ENCODE measurements around the gene MRI1.
"Not testable (repeated sequence)": the region's sequence is repeated elsewhere in the genome, so short reads cannot be mapped to it uniquely, and the experiment has no call there.

The MRI1 gene

DNA sequence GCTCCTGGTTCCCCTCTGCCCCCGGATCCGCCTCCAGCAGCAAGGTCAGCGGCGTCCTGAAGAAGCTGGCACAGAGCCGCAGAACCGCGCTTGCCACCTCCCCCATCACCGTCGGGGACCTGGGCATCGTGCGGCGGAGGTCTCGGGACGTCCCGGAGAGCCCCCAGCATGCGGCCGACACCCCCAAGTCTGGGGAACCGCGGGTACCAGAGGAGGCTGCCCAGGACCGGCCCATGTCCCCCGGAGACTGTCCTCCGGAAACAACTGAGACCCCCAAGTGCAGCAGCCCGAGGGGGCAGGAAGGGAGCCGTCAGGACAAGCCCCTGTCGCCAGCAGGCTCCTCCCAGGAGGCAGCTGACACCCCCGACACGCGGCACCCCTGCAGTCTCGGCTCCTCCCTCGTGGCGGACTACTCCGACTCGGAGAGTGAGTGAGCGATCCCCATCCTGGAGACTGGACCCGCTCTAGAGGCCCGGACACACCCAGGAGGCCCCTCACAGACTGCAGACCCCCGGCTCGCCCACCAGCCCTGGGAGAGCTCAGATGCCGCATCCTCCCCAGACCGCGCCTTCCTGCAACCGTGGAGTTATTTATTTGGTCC lies 1.6 kb upstream of the MRI1 start:
- DNase-seq = no peak

DNA sequence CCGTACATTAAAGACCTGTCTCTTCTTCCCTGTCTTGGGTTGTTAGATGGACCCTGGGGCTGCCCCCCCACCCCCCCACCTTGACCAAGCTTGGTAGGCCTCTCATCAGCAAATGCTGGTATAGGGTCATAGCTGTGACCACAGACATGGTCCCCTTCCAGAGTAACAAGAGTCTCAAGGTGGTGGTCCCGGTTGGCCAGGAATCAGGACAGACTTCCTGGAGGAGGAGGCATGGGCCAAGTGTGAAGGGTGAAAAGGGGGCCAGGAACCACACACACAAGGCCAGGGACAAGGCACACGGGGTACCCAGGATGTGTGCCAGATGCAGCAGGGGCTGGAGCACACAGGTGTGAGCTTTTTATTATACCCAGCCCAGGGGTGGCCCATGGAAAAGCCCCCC lies 1.1 kb upstream of the MRI1 start:
- no peak for DNase-seq

DNA sequence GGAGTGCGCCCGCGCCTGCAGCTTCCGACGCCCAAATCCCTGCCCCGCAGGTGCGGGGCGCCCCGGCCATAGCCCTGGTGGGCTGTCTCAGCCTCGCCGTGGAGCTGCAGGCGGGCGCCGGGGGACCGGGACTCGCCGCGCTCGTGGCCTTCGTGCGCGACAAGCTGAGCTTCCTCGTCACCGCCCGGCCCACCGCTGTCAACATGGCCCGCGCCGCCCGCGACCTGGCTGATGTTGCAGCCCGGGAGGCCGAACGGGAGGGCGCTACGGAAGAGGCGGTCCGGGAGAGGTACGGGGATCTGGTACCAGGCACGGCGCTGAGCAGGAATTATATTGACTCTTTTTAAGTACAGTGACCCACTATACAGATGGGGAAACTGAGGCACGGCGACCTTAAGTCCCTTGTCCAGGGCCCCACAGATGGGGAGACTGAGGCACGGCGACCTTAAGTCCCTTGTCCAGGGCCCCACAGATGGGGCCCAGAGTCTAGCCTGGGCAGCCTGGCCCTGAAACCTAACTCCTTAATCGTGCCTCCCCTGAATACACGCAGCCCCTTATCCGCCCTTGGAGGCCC lies 586 bp downstream of the MRI1 start:
- DNase-seq = peak; percentile 29

DNA sequence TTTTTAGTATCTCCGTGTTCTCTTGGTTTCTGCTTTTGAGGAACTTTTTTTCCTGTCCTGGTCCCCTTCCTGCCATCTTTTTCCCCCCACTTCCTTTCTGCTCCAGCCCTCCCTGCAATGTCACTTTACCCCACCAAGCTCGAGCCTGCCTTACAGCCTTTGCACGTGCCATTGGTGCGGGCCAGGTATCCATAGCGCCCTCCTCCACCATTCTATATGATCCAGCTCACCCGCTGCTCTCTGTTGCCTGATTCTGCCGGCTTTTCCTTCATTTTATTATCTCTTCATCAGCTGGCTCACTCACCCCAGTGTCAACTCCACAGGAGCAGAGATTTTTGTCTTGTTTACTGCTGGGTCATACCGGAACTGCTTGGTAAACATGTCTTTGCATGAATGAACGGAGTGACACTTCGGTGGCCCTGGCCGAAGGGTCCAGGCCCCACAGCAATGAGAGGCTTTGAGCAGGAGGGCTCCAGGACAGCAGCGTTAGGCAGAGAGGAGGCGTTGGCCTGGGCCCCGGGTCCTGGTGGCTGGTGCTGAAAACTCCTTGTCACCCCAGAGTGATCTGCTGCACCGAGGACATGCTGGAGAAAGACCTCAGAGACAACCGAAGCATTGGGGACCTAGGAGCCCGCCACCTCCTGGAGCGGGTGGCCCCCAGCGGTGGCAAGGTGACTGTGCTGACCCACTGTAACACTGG lies 1.2 kb downstream of the MRI1 start:
- no peak for DNase-seq

DNA sequence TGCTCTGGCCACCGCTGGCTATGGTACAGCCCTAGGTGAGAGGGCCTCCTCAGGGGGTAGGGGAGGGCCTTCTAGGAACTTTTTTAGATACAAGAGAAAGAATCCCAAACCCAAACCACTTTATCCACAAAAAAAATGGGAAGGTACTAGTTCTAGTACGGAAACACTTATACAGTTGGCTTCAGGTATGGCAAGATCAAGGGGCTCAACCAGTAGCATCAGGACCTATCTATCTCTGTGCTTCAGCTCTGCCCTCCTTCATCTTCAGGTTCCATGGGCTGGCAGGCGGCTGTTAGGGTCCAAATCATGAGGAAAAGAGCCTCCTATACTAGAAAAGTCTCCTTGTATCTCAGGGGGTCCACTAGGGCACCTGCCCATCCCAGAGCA lies 1.8 kb downstream of the MRI1 start:
- DNase-seq = no peak

DNA sequence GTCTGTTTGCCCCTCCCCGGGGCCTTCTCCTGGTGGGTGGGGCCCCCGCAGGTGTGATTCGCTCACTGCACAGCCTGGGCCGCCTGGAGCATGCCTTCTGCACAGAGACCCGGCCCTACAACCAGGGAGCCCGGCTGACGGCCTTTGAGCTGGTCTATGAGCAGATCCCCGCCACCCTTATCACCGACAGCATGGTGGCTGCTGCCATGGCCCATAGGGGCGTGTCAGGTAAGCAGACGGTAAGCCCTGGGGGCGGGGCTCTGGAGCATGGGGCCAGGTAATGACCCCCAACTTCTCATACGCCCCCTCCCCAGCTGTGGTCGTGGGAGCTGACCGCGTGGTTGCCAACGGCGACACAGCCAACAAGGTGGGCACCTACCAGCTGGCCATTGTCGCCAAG lies 4.2 kb downstream of the MRI1 start:
- no peak for DNase-seq

DNA sequence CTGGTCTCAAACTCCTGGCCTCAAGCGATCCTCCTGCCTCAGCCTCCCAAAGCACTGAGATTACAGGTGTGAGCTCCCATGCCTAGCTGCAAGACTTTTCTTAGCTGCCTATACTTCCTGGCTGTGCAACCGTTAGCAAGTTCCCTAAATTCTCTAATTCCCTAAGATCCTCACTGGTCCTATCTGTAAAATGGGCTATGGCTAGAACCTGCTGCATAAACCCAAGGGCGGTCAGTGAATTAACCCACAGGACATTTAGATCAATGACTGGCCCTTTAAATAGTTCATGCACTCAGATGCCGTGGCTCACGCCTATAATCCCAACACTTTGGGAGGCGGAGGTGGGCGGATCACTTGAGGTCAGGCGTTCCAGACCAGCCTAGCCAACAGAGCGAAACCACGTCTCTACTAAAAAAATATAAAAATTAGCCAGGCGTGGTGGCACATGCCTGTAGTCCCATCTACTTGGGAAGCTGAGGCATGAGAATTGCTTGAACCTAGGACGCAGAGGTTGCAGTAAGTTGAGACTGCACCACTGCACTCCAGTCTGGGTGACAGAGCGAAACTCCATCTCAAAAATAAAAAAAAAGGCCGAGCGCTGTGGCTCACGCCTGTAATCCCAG lies 5.8 kb downstream of the MRI1 start:
- no peak for DNase-seq

DNA sequence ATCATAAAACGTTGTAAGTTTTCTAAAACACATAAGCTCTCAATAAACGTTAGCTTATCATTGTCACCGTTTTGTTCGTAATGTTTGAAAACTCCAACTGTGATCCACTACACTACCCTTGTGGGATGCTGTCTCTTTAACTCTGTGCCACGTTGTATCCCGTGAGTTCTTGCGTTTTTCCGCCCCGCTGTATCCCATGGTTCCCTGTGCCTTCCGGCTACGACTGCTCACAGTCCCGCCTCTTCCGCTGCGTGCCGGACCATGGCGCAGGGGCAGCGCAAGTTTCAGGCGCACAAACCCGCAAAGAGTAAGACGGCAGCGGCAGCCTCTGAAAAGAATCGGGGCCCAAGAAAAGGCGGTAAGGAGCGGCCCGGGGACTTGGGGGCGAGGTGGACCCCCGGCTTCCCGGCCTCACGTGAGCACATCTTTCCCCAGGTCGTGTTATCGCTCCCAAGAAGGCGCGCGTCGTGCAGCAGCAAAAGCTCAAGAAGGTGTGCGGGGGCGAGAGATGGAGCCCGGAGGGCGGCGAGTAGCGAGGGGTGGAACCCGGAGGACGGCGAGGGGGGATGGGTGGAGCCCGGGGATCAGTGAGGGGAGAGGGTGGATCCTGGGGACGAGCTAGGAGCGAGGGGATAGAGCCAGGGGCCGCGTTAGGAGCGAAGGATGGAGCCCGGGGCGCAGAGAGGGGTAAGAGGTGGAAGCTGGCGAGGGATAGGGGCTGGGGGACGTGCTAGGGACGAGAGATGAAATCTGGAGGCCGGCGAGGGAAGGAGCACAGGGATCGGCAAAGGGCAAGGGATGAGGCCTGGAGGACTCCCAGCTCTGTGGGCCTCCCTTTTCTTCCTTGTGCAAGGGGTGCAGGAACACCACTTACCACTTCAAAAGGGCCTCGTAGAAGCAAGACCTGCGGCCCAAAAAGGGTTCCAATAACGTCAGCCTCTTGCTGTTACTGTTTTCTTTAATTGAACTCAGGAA lies 10.2 kb downstream of the MRI1 start, which contains the start of gene C19orf53:
Gene C19orf53 (plus strand): TSS at position 240 of the 975 bp plus-strand sequence. CDS start 22 bp downstream, at position 262.
- peak; percentile 91 for DNase-seq

DNA sequence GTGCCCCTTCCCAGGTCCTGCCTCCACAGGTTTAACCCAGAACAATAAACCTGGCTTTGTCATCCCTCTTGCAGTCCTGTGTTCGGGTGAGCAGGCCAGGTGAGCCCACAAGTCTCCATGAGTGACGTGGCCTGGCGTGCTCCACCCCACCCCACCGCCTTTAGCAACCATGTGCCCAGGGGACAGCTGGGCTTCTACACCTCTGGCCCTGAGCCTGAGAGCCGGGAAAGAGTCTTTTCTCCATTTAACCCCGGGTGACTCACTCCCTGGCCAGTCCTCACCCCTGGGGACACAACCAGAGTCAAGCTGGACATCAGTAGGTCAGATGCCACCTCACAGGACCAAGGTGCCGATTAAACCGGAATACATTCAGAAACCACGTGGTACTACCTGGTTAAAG lies 14.1 kb downstream of the MRI1 start:
- no peak for DNase-seq

DNA sequence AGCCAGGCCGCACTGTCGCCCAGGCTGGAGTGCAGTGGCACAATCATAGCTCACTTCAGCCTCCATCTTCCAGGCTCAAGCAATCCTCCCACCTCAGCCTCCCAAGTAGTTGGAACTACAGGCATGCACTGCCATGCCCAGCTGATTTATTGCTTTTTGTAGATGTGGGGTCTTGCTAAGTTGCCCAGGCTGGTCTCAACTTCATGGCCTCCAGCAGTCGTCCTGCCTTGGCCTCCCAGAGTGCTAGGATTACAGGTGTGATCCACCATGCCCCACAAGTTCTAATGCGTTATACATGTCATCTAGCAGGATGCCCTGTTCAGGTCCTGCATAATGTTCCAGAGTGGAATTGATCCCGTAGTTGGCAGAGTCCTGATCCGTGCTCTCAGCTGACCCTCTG lies 14.5 kb downstream of the MRI1 start:
- DNase-seq = no peak

DNA sequence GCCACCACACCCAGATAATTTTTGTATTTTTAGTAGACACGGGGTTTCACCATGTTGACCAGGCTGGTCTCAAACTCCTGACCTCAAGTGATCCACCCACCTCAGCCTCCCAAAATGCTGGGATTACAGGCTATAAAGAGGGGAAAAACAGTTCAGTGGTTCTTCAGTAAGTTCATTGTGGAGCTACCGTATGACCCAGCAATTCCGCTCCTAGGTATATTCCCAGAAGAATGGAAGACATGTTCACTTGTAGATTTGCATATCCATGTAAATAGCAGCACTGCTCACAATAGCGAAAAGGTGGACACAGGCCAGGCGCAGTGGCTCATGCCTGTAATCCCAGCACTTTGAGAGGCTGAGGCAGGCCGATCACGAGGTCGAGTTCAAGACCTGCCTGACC lies 15.5 kb downstream of the MRI1 start:
- DNase-seq = not testable (repeated sequence)

DNA sequence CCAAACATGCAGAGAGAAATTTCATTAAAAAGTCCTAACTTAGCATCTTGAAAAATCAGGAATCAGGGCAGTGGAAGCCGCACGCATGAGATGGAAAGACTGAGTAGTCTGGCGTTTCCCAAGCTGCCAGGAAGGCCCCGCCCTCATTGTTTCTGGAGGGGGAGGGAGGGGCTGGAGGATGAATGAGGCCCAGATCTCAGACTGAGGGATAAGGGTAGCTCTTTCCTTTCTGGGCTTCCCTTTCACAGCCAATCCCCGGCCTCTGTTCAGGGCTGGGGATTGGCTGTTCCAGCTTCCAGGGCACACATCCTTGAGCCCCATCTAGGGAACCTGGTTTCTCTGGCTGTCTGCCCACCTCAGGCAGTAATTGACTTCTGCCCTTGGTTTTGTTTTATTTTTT lies 17.2 kb downstream of the MRI1 start:
- no peak for DNase-seq

DNA sequence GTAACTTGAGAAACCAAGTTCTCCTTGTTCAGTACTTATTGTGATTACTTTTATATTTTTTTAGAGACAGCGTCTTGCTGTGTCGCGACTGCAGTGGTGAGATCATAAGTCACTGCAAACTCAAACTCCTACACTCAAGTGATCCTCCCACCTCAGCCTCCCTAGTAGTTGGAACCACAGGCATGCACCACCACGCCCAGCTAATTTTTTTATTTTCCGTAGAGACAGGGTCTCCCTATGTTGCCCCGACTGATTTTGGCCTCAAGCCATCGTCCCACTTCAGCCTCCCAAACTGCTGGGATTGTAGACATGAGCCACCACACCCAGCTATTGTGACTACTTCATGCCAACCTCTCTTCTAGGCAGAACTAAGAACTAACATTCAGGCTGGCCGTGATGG lies 18.2 kb downstream of the MRI1 start:
- DNase-seq = no peak

DNA sequence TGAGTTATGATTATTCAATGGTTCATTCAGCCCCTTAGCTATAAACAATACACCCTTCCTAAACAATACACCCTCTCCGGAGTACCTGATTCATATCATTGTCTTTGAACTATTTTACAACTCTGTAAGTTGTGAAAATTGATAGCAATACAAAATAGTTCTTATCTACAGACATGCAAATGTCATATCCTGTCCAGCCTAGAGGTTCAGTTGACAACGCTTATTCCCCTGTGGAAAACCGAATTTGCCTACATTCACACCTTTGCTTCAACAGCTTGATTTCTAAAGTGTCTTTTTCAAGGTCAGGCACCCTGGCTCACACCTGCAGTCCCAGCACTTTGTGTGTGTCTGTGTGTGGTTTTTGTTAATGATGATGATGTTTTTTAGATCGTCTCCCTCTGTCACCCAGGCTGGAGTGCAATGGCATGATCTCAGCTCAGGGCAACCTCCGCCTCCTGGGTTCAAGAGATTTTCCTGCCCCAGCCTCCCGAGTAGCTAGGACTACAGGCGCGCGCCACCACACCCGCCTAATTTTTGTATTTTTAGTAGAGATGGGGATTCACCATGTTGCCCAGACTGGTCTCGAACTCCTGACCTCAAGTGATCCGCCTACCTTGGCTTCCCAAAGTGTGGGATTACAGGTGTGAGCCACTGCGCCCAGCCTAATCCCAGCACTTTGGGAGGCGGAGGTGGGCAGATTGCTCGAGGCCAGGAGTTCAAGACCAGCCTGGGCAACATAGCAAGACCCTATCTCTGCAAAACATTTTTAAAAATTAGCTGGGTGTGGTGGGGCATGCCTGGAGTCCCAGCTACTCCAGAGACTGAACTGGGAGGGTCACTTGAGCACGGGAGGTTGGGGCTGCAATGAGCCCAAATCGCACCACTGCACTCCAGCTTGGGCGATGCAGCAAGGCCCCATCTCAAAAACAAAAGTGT lies 19.5 kb downstream of the MRI1 start:
- DNase-seq = no peak

DNA sequence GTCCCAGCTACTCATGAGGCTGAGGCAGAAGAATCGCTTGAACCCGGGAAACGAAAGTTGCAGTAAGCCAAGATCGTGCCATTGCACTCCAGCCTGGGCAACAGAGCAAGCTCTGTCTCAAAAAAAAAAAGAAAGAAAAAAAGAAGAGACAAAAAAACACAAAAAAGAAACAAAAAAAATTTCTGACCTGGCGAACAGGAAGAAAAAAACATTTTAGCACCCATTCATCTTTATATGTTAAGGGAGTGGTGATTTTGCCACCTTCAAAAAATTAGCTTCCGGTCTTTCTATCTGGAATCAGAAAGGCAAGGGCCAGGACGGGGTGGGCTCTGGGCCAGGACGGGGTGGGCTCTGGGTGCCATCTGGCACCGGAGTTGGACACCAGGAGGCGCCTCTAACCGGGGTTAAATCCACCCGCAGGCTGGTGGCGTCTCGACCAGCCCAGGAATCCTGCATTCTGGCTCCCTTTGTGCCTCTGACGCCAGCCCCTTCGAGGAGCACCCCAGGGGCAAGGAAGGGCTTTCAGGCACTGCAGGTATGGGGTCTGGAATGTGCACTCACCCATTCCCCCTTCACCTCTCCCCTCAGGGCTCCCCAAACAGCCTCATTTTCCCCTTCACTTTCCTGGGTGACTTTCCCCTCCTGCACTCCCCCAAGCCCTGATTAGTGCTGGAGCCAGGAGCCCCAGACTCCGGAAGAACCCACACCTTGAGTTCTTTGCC lies 20.6 kb downstream of the MRI1 start:
- peak; percentile 75 for DNase-seq

DNA sequence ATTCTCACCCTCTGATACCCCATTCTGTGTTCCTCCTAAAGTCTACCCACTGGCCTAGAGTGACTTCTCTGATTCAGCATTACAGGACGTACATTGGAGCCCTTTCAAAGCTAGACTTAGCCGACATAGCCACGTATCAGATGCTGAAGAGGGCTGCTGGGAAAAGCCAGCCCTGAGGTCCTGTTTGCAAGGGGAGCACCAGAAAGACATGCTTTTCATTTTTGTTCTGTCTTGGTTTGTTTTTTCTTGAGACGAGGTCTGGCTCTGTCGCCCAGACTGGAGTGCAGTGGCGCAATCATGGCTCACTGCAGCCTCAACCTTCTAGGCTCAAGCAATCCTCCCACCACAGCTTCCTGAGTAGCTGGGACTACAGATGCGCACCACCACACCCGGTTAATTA lies 24.7 kb downstream of the MRI1 start:
- DNase-seq = peak; percentile 65

DNA sequence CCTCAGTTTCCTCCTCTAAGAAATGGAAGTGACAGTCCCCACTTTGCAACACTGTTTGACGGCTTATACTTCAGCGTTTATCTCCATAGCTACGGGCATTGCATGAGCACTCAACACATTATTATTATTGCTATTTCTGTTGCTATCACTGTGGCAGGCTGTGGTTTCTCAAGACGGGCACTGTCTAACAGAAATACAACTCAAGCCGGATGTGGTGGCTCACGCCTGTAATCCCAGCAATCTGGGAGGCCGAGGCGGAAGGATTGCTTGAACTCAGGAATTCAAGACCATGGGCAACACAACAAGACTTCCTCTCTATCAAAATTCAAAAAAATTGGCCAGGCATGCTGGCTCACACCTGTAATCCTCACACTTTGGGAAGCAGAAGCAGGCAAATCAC lies 26.0 kb downstream of the MRI1 start:
- DNase-seq = peak; percentile 79

DNA sequence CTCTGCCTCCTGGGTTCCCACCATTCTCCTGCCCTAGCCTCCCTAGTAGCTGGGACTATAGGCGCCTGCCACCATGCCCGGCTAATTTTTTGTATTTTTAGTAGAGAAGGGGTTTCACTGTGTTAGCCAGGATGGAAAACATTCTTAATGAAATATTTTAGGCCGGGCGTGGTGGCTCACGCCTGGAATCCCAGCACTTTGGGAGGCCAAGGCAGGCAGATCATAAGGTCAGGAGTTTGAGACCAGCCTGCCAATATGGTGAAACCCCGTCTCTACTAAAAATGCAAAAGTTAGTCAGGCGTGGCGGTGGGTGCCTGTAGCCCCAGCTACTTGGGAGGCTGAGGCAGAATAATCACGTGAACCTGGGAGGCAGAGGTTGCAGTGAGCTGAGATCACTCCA lies 29.0 kb downstream of the MRI1 start:
- not testable (repeated sequence) for DNase-seq

DNA sequence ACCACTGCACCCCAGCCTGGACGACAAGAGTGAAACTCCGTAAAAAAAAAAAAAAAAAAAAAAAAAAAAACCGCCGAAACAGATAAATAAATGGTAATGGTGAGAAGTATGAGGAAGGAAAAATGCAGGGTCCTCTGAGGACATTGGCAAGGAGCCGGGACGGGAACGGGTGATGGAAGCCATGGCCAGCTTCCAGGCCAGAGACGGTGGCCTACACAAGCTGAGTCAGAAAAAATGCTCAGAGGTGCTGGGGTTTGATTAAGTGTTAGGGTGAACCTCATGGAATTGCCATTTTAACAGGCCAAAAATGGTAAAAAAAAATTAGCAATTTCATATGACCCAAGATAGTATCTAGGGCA lies 30.1 kb downstream of the MRI1 start:
- no peak for DNase-seq

DNA sequence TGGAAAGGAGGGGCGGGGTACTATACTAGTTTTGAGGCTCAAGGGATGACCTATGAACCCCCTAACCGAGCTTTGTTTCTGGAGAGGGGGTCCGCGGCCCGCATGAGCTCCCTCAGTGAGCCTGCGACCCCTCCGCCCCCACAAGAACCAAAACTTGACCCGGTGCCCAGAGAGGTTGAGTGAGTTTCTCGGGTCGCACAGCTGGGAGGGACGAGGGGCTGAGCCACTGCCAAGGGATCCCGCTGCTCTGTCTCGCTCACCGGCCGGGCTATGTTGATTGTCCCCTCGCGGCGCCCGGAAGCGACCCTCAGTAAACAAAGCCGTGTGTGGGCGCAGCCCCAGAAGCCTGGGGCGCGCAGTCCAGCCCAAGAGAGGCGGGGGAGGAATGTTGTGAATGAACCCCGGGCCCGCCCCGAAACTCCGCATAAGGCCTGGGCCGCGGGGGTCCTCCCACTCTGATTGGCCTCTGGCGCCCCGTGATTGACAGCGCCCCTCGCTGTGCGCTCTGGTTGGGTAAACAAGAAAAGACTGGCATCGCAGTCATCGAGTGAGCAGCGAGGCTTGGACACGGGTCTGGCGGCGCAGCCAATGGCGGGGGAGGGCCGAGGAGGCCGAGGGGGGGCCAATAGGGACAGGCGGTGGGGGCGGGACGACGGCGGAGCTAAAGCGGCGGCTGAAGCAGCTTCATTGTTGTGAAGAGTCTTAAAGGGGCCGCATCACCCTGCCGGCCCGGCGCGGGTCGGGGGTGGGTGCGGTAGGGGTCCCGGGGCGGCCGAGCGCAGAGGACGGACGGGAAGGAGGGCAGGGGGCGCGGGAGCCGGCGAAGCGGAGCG lies 30.7 kb downstream of the MRI1 start, which contains the start of gene ZSWIM4:
Gene ZSWIM4 (plus strand): TSS at position 687 of the 833 bp plus-strand sequence. CDS start 206 bp downstream, outside the sequence.
- peak; percentile 97 for DNase-seq
